ENCODE measurements around the gene DPH7. TPM values are rescaled to one million over a fixed set of nuclear protein-coding genes. Genes with fewer than 3 reads are reported as not detected.
"Not testable (repeated sequence)": the region's sequence is repeated elsewhere in the genome, so short reads cannot be mapped to it uniquely, and the experiment has no call there.

DPH7 gene
- total and polyA plus RNA-seq, 4 donors, result 7.9 to 18.9 (median 12.3) TPM

- Histone ChIP-seq H3K9ac (ENCODE audit: low read depth in 1 of 2, low read length in 2 of 2) (no peak overlapping the region), H3K27ac (ENCODE audit: low read depth in 1 of 2, low read length in 2 of 2) (no peak overlapping the region), H3K36me3 (ENCODE audit: control insufficient read depth in 4 of 4, insufficient read depth in 3 of 4, low read depth in 1 of 4, low read length in 3 of 4) (peaks cover 0 to 5% (median under 1%) of the 10 kb centered on the region in 4 donors), H3K9me3 (ENCODE audit: control insufficient read depth in 4 of 4, low read length in 3 of 4) (no peaks in the 10 kb centered on the region), H3K4me3 (ENCODE audit: low read depth in 1 of 3, low read length in 3 of 3) (no peak overlapping the region), H3K27me3 (ENCODE audit: control insufficient read depth in 4 of 4, insufficient read depth in 4 of 4, low read length in 3 of 4) (no peaks in the 10 kb centered on the region), H3K4me1 (ENCODE audit: control insufficient read depth in 4 of 4, insufficient read depth in 4 of 4, low read length in 3 of 4) (no peaks in the 10 kb centered on the region)
- 94% methylated on average over 30 of the region's 30 CpGs for WGBS
- DNase-seq (ENCODE audit: low spot score), result no peak
- TF ChIP-seq ZBTB33 (IDR thresholded peaks at IDR 0.05), result no peak
- TF ChIP-seq GABPA (IDR thresholded peaks at IDR 0.05 in 1 of 2, conservative IDR thresholded peaks at IDR 0.05 in 1 of 2), result no peak
- TF ChIP-seq, protein P1, sequence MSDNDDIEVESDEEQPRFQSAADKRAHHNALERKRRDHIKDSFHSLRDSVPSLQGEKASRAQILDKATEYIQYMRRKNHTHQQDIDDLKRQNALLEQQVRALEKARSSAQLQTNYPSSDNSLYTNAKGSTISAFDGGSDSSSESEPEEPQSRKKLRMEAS (IDR thresholded peaks at IDR 0.05), result no peak
- no peak for TF ChIP-seq EGR1 (IDR thresholded peaks at IDR 0.05; ENCODE audit: low read depth in 2 of 2)
- TF ChIP-seq REST (IDR thresholded peaks at IDR 0.05), result no peak
- no peak for TF ChIP-seq TAF1 (conservative IDR thresholded peaks at IDR 0.05)
- TF ChIP-seq SP1 (IDR thresholded peaks at IDR 0.05), result no peak
- TF ChIP-seq RXRA (IDR thresholded peaks at IDR 0.05), result no peak
- no peak for TF ChIP-seq ATF3 (IDR thresholded peaks at IDR 0.05)
- no peak for TF ChIP-seq JUND (IDR thresholded peaks at IDR 0.05)
- TF ChIP-seq FOXA2 (IDR thresholded peaks at IDR 0.05), result no peak
- no peak for TF ChIP-seq FOXA1 (IDR thresholded peaks at IDR 0.05)
- TF ChIP-seq YY1 (IDR thresholded peaks at IDR 0.05), result no peak
- TF ChIP-seq NR2F2 (IDR thresholded peaks at IDR 0.05), result no peak
These were observed 63.9 kb downstream of the DPH7 start for GRCh38 chr9:137514691-137515337.

DNA sequence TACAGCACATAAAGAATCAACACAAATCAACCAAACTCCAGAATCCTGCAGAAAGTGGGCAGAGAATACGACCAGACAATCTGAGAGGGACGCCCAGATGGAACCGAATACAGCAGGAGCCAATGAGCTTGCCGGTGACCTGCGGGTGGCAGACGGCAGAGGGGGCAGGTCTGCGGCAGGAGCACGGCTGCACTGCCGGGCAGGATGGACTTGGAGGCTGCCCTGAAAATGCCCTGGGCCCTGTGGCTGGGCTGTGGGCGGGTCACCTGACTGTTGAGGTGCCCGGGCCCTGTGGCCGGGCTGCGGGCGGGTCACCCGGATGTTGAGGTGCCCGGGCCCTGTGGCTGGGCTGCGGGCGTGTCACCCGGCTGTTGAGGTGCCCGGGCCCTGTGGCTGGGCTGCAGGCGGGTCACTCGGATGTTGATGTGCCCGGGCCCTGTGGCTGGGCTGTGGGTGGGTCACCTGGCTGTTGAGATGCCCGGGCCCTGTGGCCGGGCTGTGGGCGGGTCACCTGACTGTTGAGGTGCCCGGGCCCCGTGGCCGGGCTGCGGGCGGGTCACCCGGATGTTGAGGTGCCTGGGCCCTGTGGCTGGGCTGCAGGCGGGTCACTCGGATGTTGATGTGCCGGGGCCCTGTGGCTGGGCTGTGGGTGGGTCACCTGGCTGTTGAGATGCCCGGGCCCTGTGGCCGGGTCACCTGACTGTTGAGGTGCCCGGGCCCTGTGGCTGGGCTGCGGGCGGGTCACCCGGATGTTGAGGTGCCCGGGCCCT, 64.7 kb downstream of the DPH7 start:
- DNase-seq (ENCODE audit: low spot score); H3K27me3 ChIP-seq (ENCODE audit: control insufficient read depth in 4 of 4, insufficient read depth in 4 of 4, low read length in 3 of 4): not testable (repeated sequence)

DNA sequence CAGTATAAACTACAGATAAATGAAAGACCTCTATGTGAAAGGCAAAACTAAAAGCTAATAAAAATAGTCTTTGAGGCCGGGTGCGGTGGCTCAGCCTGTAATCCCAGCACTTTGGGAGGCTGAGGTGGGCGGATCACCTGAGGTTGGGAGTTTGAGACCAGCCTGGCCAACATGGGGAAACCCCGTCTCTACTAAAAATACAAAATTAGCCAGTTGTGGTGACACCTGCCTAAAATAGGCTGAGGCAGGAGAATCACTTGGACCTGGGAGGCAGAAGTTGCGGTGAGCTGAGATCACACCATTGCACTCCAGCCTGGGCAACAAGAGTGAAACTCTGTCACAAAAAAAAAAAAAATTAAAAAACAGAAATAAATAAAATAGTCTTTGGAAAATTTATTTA, 65.6 kb downstream of the DPH7 start:
- not testable (repeated sequence) for DNase-seq (ENCODE audit: low spot score); H3K4me3 ChIP-seq (ENCODE audit: low read depth in 1 of 3, low read length in 3 of 3); H3K27me3 ChIP-seq (ENCODE audit: control insufficient read depth in 4 of 4, insufficient read depth in 4 of 4, low read length in 3 of 4); H3K27ac ChIP-seq (ENCODE audit: low read depth in 1 of 2, low read length in 2 of 2); H3K9me3 ChIP-seq (ENCODE audit: control insufficient read depth in 4 of 4, low read length in 3 of 4); H3K36me3 ChIP-seq (ENCODE audit: control insufficient read depth in 4 of 4, insufficient read depth in 3 of 4, low read depth in 1 of 4, low read length in 3 of 4); H3K4me1 ChIP-seq (ENCODE audit: control insufficient read depth in 4 of 4, insufficient read depth in 4 of 4, low read length in 3 of 4); H3K9ac ChIP-seq (ENCODE audit: low read depth in 1 of 2, low read length in 2 of 2)
- 94% methylated on average over 5 of the region's 5 CpGs for WGBS

More for the DNA sequence above, 64.7 kb downstream of the DPH7 start:
- not testable (repeated sequence) for H3K9ac ChIP-seq (ENCODE audit: low read depth in 1 of 2, low read length in 2 of 2); H3K4me1 ChIP-seq (ENCODE audit: control insufficient read depth in 4 of 4, insufficient read depth in 4 of 4, low read length in 3 of 4); H3K4me3 ChIP-seq (ENCODE audit: low read depth in 1 of 3, low read length in 3 of 3); H3K9me3 ChIP-seq (ENCODE audit: control insufficient read depth in 4 of 4, low read length in 3 of 4); H3K27ac ChIP-seq (ENCODE audit: low read depth in 1 of 2, low read length in 2 of 2); H3K36me3 ChIP-seq (ENCODE audit: control insufficient read depth in 4 of 4, insufficient read depth in 3 of 4, low read depth in 1 of 4, low read length in 3 of 4)
- 90% methylated on average over 42 of the region's 42 CpGs for WGBS

All from liver (tissue), 9 donors.